GM23338 (cell line): ENCODE results near the gene ADAMTS8. TPM values are rescaled to one million over a fixed set of nuclear protein-coding genes. Genes with fewer than 3 reads are reported as not detected.

ENCODE experiments used
- ATAC-seq: fragments of 200-7000 bp; cut with Tn5 transposase; 3 replicates; pipeline ENCODE4 v1.9.1; 2020
- DNase-seq: peaks from one replicate; pipeline ENCODE4 v3.0.0-alpha.2; 2015; ENCODE audit warnings: low spot score
- H2AFZ ChIP-seq: fragments of 200-600 bp; sonication (generic); 2 replicates; pipeline ENCODE4 v1.8.0; 2016; ENCODE audit warnings: antibody characterized with exemption, mild to moderate bottlenecking, moderate library complexity
- H3F3A ChIP-seq: fragments of 200-600 bp; sonication (generic); replicated peaks from 2 replicates; pipeline ENCODE4 v1.8.0; 2017; ENCODE audit warnings: antibody characterized with exemption, mixed run types, low read depth
- H3K27ac ChIP-seq: fragments of 200-600 bp; sonication (generic); 2 replicates; pipeline ENCODE4 v1.6.1; 2016; ENCODE audit warnings: low read depth
- H3K27me3 ChIP-seq: fragments of 200-600 bp; sonication (generic); 2 replicates; pipeline ENCODE4 v1.8.0; 2016; ENCODE audit warnings: mild to moderate bottlenecking, mixed run types, moderate library complexity; ENCODE audit not compliant: insufficient read depth
- H3K36me3 ChIP-seq: fragments of 200-600 bp; sonication (generic); 2 replicates; pipeline ENCODE4 v1.8.0; 2016; ENCODE audit warnings: mild to moderate bottlenecking; ENCODE audit not compliant: insufficient read depth
- H3K4me1 ChIP-seq: fragments of 200-600 bp; sonication (generic); 2 replicates; pipeline ENCODE4 v1.8.0; 2016; ENCODE audit warnings: mild to moderate bottlenecking, moderate library complexity; ENCODE audit not compliant: insufficient read depth
- H3K4me2 ChIP-seq: fragments of 200-600 bp; sonication (generic); 2 replicates; pipeline ENCODE4 v1.7.1; 2017; ENCODE audit warnings: mixed run types
- H3K4me3 ChIP-seq: fragments of 200-600 bp; sonication (generic); 2 replicates; pipeline ENCODE4 v1.6.1; 2016; ENCODE audit warnings: mixed run types
- H3K79me2 ChIP-seq: fragments of 200-600 bp; sonication (generic); replicated peaks from 2 replicates; pipeline ENCODE4 v1.8.0; 2017; ENCODE audit warnings: mild to moderate bottlenecking; ENCODE audit not compliant: insufficient read depth
- H3K9me2 ChIP-seq: fragments of 200-600 bp; sonication (generic); 2 replicates; pipeline ENCODE4 v1.8.0; 2017; ENCODE audit not compliant: insufficient read depth
- H4K20me1 ChIP-seq: fragments of 200-600 bp; sonication (generic); replicated peaks from 2 replicates; pipeline ENCODE4 v1.8.0; 2017; ENCODE audit warnings: mild to moderate bottlenecking; ENCODE audit not compliant: insufficient read depth
- H3K27ac Mint-ChIP-seq: 2 replicates; pipeline ENCODE4 v1.8.0; 2020; ENCODE audit warnings: inconsistent platforms, mild to moderate bottlenecking, moderate library complexity, mixed read lengths
- H3K27me3 Mint-ChIP-seq: 3 replicates; pipeline ENCODE4 v1.8.0; 2022; ENCODE audit warnings: low read depth, mild to moderate bottlenecking, moderate library complexity, mixed read lengths, inconsistent platforms; ENCODE audit not compliant: insufficient read depth, poor library complexity
- H3K36me3 Mint-ChIP-seq: 3 replicates; pipeline ENCODE4 v1.8.0; 2021; ENCODE audit warnings: low read depth, mild to moderate bottlenecking, inconsistent platforms, moderate library complexity, mixed read lengths
- H3K4me1 Mint-ChIP-seq: 3 replicates; pipeline ENCODE4 v1.8.0; 2020; ENCODE audit warnings: mild to moderate bottlenecking, inconsistent platforms, mixed read lengths
- H3K4me3 Mint-ChIP-seq: 3 replicates; pipeline ENCODE4 v1.8.0; 2021; ENCODE audit warnings: moderate library complexity, mild to moderate bottlenecking, inconsistent platforms, mixed read lengths
- H3K9me3 Mint-ChIP-seq: 3 replicates; pipeline ENCODE4 v1.8.0; 2020; ENCODE audit warnings: moderate library complexity, mild to moderate bottlenecking, inconsistent platforms, mixed read lengths
- CTCF ChIP-seq, 2 experiments: fragments of 200-600 bp in 1 of 2; sonication (generic) in 1 of 2; conservative IDR thresholded peaks; 2 replicates each; pipeline versions ENCODE4 v1.5.1 to v1.6.1; 2016 to 2017; ENCODE audit warnings: antibody characterized with exemption in 2 of 2, low read depth in 2 of 2, mild to moderate bottlenecking in 2 of 2, moderate library complexity in 1 of 2
- ETS1 ChIP-seq: IDR thresholded peaks from 2 replicates; pipeline ENCODE4 v1.6.1; 2016; ENCODE audit warnings: antibody characterized with exemption
- EZH2 ChIP-seq: fragments of 200-600 bp; sonication (generic); IDR thresholded peaks from one replicate; pipeline ENCODE4 v1.8.0; 2017; ENCODE audit warnings: antibody characterized with exemption, mild to moderate bottlenecking, low read depth; ENCODE audit not compliant: unreplicated experiment
- EZH2phosphoT487 ChIP-seq: fragments of 200-600 bp; sonication (generic); IDR thresholded peaks from one replicate; pipeline ENCODE4 v1.8.1; 2018; ENCODE audit warnings: antibody characterized with exemption; ENCODE audit not compliant: unreplicated experiment
- NANOG ChIP-seq: IDR thresholded peaks from 2 replicates; pipeline ENCODE4 v1.6.1; 2016; ENCODE audit warnings: antibody characterized with exemption, borderline replicate concordance
- STAT1 ChIP-seq: IDR thresholded peaks from one replicate; pipeline ENCODE4 v1.6.1; 2016; ENCODE audit warnings: antibody characterized with exemption; ENCODE audit not compliant: unreplicated experiment
- ZNF462 ChIP-seq: fragments of 250-450 bp; sonication (Bioruptor Pico); IDR thresholded peaks from 2 replicates; pipeline ENCODE4 v1.5.0; 2020; ENCODE audit warnings: mild to moderate bottlenecking, moderate library complexity
- polyA plus RNA-seq: library from polyadenylated mRNA; unstranded; fragments of >200 nt; fragmentation: Nextera tagmentation; extraction: Ambion mirVana; gene quantifications from 2 replicates; pipeline ENCODE4 v1.2.1, GENCODE V29; 2016
- total RNA-seq: library from RNA; depleted of rRNA; stranded (reverse); fragments of >200 nt; shearing (Covaris generic); gene quantifications from 2 replicates; pipeline ENCODE4 v1.2.3, GENCODE V29; 2014

The ADAMTS8 gene
- total and polyA plus RNA-seq, 2 experiments from 2014 or later, result 7.5 to 16.2 TPM

- TF ChIP-seq ZNF462 (CRISPR knock-in tag), result no peak
Observed at GRCh38 chr11:130456286-130456685, 27.9 kb upstream of the ADAMTS8 start (continued).

- Histone ChIP-seq H3F3A (0 out of 2 replicates have a peak, but pooled peaks cover 3% of the 10 kb centered on the region), H3K27ac (no peak overlapping the region), H3K4me2 (no peak overlapping the region), H4K20me1 (no peaks in the 10 kb centered on the region; the same call in 1 of the 2 replicates), H3K36me3 (no peaks in the 10 kb centered on the region; the same call in 1 of the 2 replicates), H3K79me2 (no peaks in the 10 kb centered on the region), H3K4me1 (no peaks in the 10 kb centered on the region), H3K9me2 (no peaks in the 10 kb centered on the region), H3K4me3 (no peak overlapping the region), H2AFZ (no peak overlapping the region), H3K27me3 (peaks cover 23% of the 10 kb centered on the region)
- H3K27me3 Mint-ChIP-seq, result peaks cover 32% of the 10 kb centered on the region
- H3K27ac Mint-ChIP-seq, result no peak overlapping the region
- H3K4me1 Mint-ChIP-seq, result peaks cover 5% of the 10 kb centered on the region; the same call in 2 of the 3 replicates
- no peaks in the 10 kb centered on the region for H3K9me3 Mint-ChIP-seq
- H3K36me3 Mint-ChIP-seq, result no peaks in the 10 kb centered on the region
- H3K4me3 Mint-ChIP-seq, result no peak overlapping the region
- no peak for TF ChIP-seq STAT1
- no peak for TF ChIP-seq EZH2phosphoT487
- TF ChIP-seq ETS1, result no peak
- TF ChIP-seq NANOG, result no peak
- TF ChIP-seq EZH2, result no peak
- TF ChIP-seq CTCF (conservative IDR thresholded peaks at IDR 0.05; ENCODE audit: low read depth in 2 of 2), result no peak
- DNase-seq (no peak), ATAC-seq (no peak)
Observed at GRCh38 chr11:130455483-130456127, 27.2 kb upstream of the ADAMTS8 start.
